Measurements from ENCODE around the gene UACA.

UACA gene

DNA sequence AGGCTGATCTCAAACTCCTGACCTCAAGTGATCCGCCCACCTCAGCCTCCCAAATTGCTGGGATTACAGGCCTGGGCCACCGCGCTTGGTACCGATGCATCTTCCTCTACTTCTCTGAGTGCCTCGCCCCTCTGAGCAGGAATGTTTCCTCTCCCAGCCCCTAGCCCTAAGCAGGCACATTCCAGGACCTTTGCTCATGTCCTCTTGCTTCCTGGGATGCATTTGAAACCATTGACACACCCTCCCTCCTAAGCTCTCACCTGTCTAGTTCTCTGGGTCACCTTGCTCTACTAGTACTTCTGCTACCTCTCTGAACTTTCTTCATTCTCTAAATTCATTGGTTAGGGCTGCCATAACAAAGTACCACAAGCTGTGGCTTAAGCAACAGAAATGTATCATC lies 17.9 kb upstream of the UACA start:
- no peak overlapping the region for H3K4me3 ChIP-seq (ENCODE audit: low read depth, low read length)
- TF ChIP-seq, protein P1, sequence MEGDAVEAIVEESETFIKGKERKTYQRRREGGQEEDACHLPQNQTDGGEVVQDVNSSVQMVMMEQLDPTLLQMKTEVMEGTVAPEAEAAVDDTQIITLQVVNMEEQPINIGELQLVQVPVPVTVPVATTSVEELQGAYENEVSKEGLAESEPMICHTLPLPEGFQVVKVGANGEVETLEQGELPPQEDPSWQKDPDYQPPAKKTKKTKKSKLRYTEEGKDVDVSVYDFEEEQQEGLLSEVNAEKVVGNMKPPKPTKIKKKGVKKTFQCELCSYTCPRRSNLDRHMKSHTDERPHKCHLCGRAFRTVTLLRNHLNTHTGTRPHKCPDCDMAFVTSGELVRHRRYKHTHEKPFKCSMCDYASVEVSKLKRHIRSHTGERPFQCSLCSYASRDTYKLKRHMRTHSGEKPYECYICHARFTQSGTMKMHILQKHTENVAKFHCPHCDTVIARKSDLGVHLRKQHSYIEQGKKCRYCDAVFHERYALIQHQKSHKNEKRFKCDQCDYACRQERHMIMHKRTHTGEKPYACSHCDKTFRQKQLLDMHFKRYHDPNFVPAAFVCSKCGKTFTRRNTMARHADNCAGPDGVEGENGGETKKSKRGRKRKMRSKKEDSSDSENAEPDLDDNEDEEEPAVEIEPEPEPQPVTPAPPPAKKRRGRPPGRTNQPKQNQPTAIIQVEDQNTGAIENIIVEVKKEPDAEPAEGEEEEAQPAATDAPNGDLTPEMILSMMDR (conservative IDR thresholded peaks at IDR 0.05; ENCODE audit: low read depth, low read length), result no peak
- no peak for DNase-seq (ENCODE audit: low read depth)

DNA sequence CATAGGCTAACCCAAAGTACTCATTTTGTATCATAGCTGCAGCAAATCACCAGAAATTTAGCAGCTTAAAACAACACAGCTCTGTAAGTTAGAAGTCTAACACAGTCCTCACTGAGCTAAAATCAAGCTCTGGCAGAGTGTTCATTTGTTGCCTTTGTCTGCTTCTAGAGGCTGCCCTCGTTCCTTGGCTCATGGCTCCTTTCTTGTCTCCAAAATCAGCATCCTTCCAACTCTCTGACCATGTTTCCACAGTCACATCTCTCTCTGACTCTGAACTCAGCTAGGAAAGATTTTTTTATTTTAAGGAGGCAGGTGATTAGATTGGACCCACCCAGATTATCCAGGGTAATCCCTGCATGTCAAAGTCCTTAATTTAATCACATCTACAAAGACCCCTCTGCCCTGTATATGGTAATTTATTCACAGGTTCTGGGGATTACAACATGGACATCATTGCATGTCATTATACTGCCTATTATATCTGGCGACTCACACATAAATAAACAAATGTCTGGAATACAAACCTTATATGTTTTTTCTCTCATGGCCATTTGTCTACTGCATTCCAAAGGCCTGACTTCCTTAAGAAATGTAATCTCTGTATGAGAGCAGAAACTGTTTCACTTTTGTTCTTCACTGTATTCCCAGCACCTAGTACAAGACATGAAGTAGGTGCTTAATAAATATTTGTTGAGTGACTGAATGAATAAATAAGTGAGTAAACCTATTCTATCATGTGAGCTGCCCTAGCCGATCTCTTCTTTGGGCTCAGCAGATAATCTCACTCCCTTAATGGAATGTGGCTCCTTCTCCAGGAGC lies 15.1 kb upstream of the UACA start:
- peak overlapping the region; percentile 6 for H3K4me3 ChIP-seq (ENCODE audit: low read depth, low read length)

DNA sequence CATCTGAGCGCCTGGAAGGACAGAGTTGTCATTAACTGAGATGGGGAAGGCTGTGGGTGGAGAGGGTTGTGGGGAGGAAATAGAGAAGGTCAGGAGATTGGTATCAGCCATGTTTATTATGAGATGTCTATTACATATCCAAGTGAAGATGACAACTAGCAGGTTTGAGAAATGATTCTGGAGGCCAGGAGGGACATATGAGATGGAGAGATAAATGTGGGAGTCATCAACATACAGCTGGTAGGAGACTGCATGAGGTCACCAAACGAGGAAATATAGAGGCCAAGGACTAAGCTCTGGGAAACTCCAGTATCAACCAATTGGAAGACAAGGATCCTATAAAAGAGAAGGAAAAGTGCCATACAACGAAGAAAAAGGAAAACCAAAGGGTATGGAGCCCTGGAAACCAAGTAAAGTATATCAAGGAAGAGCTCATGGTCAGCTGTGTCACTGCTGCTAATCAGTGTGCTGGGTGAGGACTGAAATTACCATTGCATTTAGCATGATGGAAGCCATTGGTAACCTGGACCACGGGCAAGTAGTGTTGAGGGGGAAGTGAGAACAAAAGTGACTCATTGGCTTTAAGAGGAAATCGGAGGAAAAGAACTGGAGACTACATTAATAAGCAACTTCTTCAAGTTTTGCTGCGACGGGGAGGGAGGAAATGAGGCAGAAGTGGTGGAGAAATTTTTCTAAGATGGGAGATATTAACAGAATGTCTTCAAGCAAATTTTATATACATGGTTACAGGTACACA lies 14.0 kb upstream of the UACA start:
- peak; percentile 42 for DNase-seq (ENCODE audit: low read depth)
- TF ChIP-seq, protein P1 (conservative IDR thresholded peaks at IDR 0.05; ENCODE audit: low read depth, low read length), result no peak
- no peak overlapping the region for H3K4me3 ChIP-seq (ENCODE audit: low read depth, low read length)

More for the DNA sequence above, 15.1 kb upstream of the UACA start:
- TF ChIP-seq, protein P1 (conservative IDR thresholded peaks at IDR 0.05; ENCODE audit: low read depth, low read length), result no peak
- DNase-seq (ENCODE audit: low read depth), result peak; percentile 85

DNA sequence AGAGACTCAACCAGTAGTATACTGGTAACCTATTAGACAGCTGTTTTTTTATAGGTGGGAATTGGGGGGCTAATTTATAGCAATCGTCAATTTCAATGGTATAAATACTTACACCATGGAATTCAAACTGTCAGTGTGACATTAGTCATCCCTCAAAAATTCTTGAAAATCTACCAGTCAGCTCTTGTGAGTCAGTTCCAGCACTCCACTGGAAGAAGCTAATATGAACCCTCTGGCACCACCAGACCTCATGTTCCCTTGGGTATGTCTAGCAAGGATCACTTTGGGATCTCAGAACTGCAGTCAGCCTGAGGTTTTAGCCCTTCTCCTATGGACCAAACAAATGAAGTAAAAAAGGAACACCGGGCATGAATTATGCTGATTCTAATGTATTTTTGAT lies 11.8 kb upstream of the UACA start:
- TF ChIP-seq, protein P1 (conservative IDR thresholded peaks at IDR 0.05; ENCODE audit: low read depth, low read length), result no peak
- peak; percentile 87 for DNase-seq (ENCODE audit: low read depth)
- H3K4me3 ChIP-seq (ENCODE audit: low read depth, low read length), result no peak overlapping the region

DNA sequence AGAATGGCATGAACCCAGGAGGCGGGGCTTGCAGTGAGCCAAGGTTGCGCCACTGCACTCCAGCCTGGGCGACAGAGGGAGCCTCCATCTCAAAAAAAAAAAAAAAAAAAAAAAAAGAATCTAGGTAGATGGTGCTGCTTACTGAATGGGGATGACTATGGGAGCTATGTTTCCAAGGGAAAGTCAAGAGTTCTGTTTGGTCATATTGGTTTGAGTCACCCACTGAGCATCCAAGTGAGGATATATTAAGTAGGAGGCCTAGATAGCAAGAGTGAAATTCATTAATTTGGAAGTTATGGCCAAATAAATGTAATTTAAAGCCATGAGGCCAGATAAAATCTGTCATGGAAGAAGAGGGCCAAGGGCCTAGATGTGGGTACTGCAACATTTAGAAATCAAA lies 9.0 kb upstream of the UACA start:
- TF ChIP-seq, protein P1 (conservative IDR thresholded peaks at IDR 0.05; ENCODE audit: low read depth, low read length), result no peak
- no peak overlapping the region for H3K4me3 ChIP-seq (ENCODE audit: low read depth, low read length)
- DNase-seq (ENCODE audit: low read depth), result no peak

DNA sequence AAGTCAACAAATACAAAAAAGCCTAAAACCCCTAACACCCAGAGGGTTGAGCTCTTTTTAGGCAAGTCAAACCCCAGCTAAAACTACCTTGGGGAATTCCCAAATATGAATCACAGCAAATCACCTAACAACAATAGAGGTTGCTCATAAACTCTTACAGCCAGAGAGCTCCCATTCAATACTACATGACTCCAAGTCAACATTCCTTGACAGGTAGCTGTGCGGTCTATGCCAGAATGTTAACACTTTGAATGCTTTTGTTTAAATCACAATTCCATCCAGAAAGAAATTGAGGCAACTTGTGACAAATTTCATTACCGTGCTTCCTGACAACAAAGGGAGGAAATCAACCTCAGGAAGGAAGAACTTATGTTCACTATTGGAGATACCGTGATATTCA lies 7.5 kb upstream of the UACA start:
- TF ChIP-seq, protein P1 (conservative IDR thresholded peaks at IDR 0.05; ENCODE audit: low read depth, low read length), result no peak
- DNase-seq (ENCODE audit: low read depth), result no peak
- H3K4me3 ChIP-seq (ENCODE audit: low read depth, low read length), result no peak overlapping the region

Measured in choroid plexus epithelial cell (primary cell).